ENCODE data around the gene MT2A. TPM values are rescaled to one million over a fixed set of nuclear protein-coding genes. Genes with fewer than 3 reads are reported as not detected.

Gene MT2A
- total RNA-seq, result 661 TPM

GRCh38 chr16:56608043-56608875, at the start of gene MT2A:
Gene MT2A, plus strand, starts transcription at chr16:56608584. Its CDS starts 72 bp downstream, at chr16:56608656.
- intact Hi-C loops (cut with DNase I), result loop anchor here (2.0 kb wide), 1 partner anchor 25 kb away; the partner anchor contains the start of gene MT1M
- TF ChIP-seq CTCF (IDR thresholded peaks at IDR 0.05) (no peak), POLR2A (IDR thresholded peaks at IDR 0.05) (peak in 1 of 2 donors; percentile 91), POLR2AphosphoS5 (IDR thresholded peaks at IDR 0.05; ENCODE audit: insufficient read depth in 1 of 2, low read depth in 1 of 2) (peak; percentile 76 to 96)
- peak within 1 kb of the TSS; percentile 63 to 67 for H3K4me3 ChIP-seq
- H3K27me3 ChIP-seq, result no peaks in the 10 kb centered on the region
- peaks cover 51% of the 10 kb centered on the region for H3K4me1 ChIP-seq
- no peaks in the 10 kb centered on the region for H3K9me3 ChIP-seq
- DNase-seq (ENCODE audit: extremely low spot score in 2 of 2), result peak in 1 of 2 donors; percentile 97
- H3K36me3 ChIP-seq, result no peaks in the 10 kb centered on the region
- peak within 1 kb of the TSS; percentile 83 for H3K27ac ChIP-seq

- DNase-seq (ENCODE audit: extremely low spot score in 2 of 2), result no peak
- Histone ChIP-seq H3K9me3 (no peaks in the 10 kb centered on the region), H3K27me3 (no peaks in the 10 kb centered on the region), H3K4me1 (peaks cover 9% of the 10 kb centered on the region), H3K36me3 (no peaks in the 10 kb centered on the region), H3K27ac (no peak overlapping the region), H3K4me3 (no peak overlapping the region)
- TF ChIP-seq POLR2A (IDR thresholded peaks at IDR 0.05), result no peak
- TF ChIP-seq CTCF (IDR thresholded peaks at IDR 0.05), result no peak
- no peak for TF ChIP-seq POLR2AphosphoS5 (IDR thresholded peaks at IDR 0.05; ENCODE audit: insufficient read depth in 1 of 2, low read depth in 1 of 2)
- intact Hi-C loops (cut with DNase I), result no loop called here
Measured at GRCh38 chr16:56559109-56559508, 49.3 kb upstream of the MT2A start.

GRCh38 chr16:56560447-56560846, 47.9 kb upstream of the MT2A start:
- no peak overlapping the region for H3K27ac ChIP-seq
- peaks cover 9% of the 10 kb centered on the region for H3K4me1 ChIP-seq
- H3K36me3 ChIP-seq, result no peaks in the 10 kb centered on the region
- intact Hi-C loops (cut with DNase I), result no loop called here
- no peak overlapping the region for H3K4me3 ChIP-seq
- DNase-seq (ENCODE audit: extremely low spot score in 2 of 2), result no peak
- no peak for TF ChIP-seq CTCF (IDR thresholded peaks at IDR 0.05)
- TF ChIP-seq POLR2AphosphoS5 (IDR thresholded peaks at IDR 0.05; ENCODE audit: insufficient read depth in 1 of 2, low read depth in 1 of 2), result no peak
- no peak for TF ChIP-seq POLR2A (IDR thresholded peaks at IDR 0.05)
- no peaks in the 10 kb centered on the region for H3K9me3 ChIP-seq
- no peaks in the 10 kb centered on the region for H3K27me3 ChIP-seq

- no peak for DNase-seq (ENCODE audit: extremely low spot score in 2 of 2)
Measured at GRCh38 chr16:56561126-56561525, 47.3 kb upstream of the MT2A start.

More at GRCh38 chr16:56561126-56561525, 47.3 kb upstream of the MT2A start:
- Histone ChIP-seq H3K4me3 (no peak overlapping the region), H3K4me1 (peaks cover 9% of the 10 kb centered on the region), H3K36me3 (no peaks in the 10 kb centered on the region), H3K27ac (no peak overlapping the region), H3K27me3 (no peaks in the 10 kb centered on the region), H3K9me3 (no peaks in the 10 kb centered on the region)
- TF ChIP-seq CTCF (IDR thresholded peaks at IDR 0.05), result no peak
- TF ChIP-seq POLR2AphosphoS5 (IDR thresholded peaks at IDR 0.05; ENCODE audit: insufficient read depth in 1 of 2, low read depth in 1 of 2), result no peak
- TF ChIP-seq POLR2A (IDR thresholded peaks at IDR 0.05), result no peak
- intact Hi-C loops (cut with DNase I), result no loop called here
